GM12874 (cell line): ENCODE data around the gene CCDC40.

Source experiments
- CTCF ChIP-seq: IDR thresholded peaks from 2 replicates; pipeline ENCODE4 v1.5.1; 2011; ENCODE audit warnings: low read depth, mild to moderate bottlenecking, control low read depth, low read length, moderate library complexity; ENCODE audit not compliant: insufficient read depth

Gene CCDC40

GRCh38 chr17:80095844-80096475 lies 59.5 kb downstream of the CCDC40 start:
- no peak for TF ChIP-seq CTCF

GRCh38 chr17:80096561-80097021 lies 60.1 kb downstream of the CCDC40 start:
- TF ChIP-seq CTCF: no peak

GRCh38 chr17:80097127-80097621 lies 60.7 kb downstream of the CCDC40 start:
- no peak for TF ChIP-seq CTCF

- TF ChIP-seq CTCF: no peak
Observed at GRCh38 chr17:80097844-80098691, 61.6 kb downstream of the CCDC40 start.

- no peak for TF ChIP-seq CTCF
Observed at GRCh38 chr17:80099291-80100034, 63.0 kb downstream of the CCDC40 start.

- TF ChIP-seq CTCF: no peak
Observed at GRCh38 chr17:80100035-80100323, 63.5 kb downstream of the CCDC40 start.
